Upper lobe of left lung (tissue), 4 donors: Measurements from ENCODE around the gene DOCK7.

Experiments
- CTCF ChIP-seq, 6 experiments: fragments of 450-650 bp in 4 of 6; fragments of 200-600 bp in 2 of 6; sonication (generic) in 2 of 6; IDR thresholded peaks; one replicate each; pipeline ENCODE4 v1.5.1; 2016 to 2019; ENCODE audit warnings: antibody characterized with exemption in 6 of 6
- POLR2A ChIP-seq, 4 donors: fragments of 450-650 bp; IDR thresholded peaks; one replicate each; pipeline ENCODE4 v1.5.1; 2016 to 2017; ENCODE audit warnings: antibody characterized with exemption in 4 of 4, mild to moderate bottlenecking in 2 of 4
- POLR2AphosphoS5 ChIP-seq, 2 donors: sonication (generic); formaldehyde crosslinking; IDR thresholded peaks; one replicate each; pipeline ENCODE4 v1.5.1; 2017; ENCODE audit warnings: antibody characterized with exemption in 2 of 2

GRCh38 chr1:62612770-62613169 is 75.4 kb downstream of the DOCK7 start:
- TF ChIP-seq CTCF (IDR thresholded peaks at IDR 0.05) (no peak), POLR2A (IDR thresholded peaks at IDR 0.05) (no peak), POLR2AphosphoS5 (IDR thresholded peaks at IDR 0.05) (no peak)
